Uterus (tissue), 4 donors: ENCODE results near the gene PDLIM5. TPM values are rescaled to one million over a fixed set of nuclear protein-coding genes. Genes with fewer than 3 reads are reported as not detected.

ENCODE experiments used
- DNase-seq, 2 donors: peaks; one replicate each; pipeline ENCODE4 v3.0.0-alpha.2; 2019 to 2020
- H3K27ac ChIP-seq, 2 donors: fragments of 200-600 bp; sonication (generic); 1 replicate in 1 of 2; 2 replicates in 1 of 2; pipeline ENCODE4 v1.5.1; 2016 to 2018
- H3K27me3 ChIP-seq, 2 donors: fragments of 200-600 bp; sonication (generic); one replicate each; pipeline ENCODE4 v1.5.1; 2018 to 2019; ENCODE audit warnings: control low read depth in 1 of 2
- H3K36me3 ChIP-seq, 2 donors: fragments of 200-600 bp; sonication (generic); one replicate each; pipeline ENCODE4 v1.5.1; 2019; ENCODE audit warnings: control low read depth in 1 of 2
- H3K4me1 ChIP-seq, 2 donors: fragments of 200-600 bp; sonication (generic); one replicate each; pipeline ENCODE4 v1.5.1; 2018 to 2019; ENCODE audit warnings: control low read depth in 1 of 2
- H3K4me3 ChIP-seq, 2 donors: fragments of 200-600 bp; sonication (generic); 1 replicate in 1 of 2; 2 replicates in 1 of 2; pipeline ENCODE4 v1.5.1; 2018 to 2019; ENCODE audit warnings: mild to moderate bottlenecking in 1 of 2
- H3K9me3 ChIP-seq, 2 donors: fragments of 200-600 bp; sonication (generic); one replicate each; pipeline ENCODE4 v1.5.1; 2019; ENCODE audit warnings: control low read depth in 1 of 2
- POLR2A ChIP-seq, 2 donors: fragments of 450-650 bp; IDR thresholded peaks; one replicate each; pipeline ENCODE4 v1.6.1; 2016; ENCODE audit warnings: antibody characterized with exemption in 2 of 2, mild to moderate bottlenecking in 1 of 2, moderate library complexity in 1 of 2
- intact Hi-C: fragments of 100-400 bp; cut with DNase I; formaldehyde crosslinking; loops from one replicate; pipeline ENCODE4 v1.15.1; 2023; ENCODE audit warnings: low total_unique reads
- total RNA-seq, 4 donors: library from RNA; depleted of rRNA in 3 of 4; stranded (reverse); fragments of >200 nt in 3 of 4; gene quantifications; one replicate each; pipeline versions ENCODE4 v1.1.0 to v1.2.4, GENCODE V29; 2014 to 2023
- TF ChIP-seq, protein P1 (sequence below), 4 experiments: fragments of 200-600 bp in 2 of 4; fragments of 450-650 bp in 2 of 4; sonication (generic) in 2 of 4; IDR thresholded peaks; one replicate each; pipeline ENCODE4 v1.5.1; 2016 to 2019; ENCODE audit warnings: antibody characterized with exemption in 4 of 4, mild to moderate bottlenecking in 2 of 4, moderate library complexity in 1 of 4
- donor health status: DM: yes; HTN: yes; CAD: no.

PDLIM5 gene
- total RNA-seq, 4 donors from 2014 or later = 90.8 to 571 (median 351) TPM

DNA sequence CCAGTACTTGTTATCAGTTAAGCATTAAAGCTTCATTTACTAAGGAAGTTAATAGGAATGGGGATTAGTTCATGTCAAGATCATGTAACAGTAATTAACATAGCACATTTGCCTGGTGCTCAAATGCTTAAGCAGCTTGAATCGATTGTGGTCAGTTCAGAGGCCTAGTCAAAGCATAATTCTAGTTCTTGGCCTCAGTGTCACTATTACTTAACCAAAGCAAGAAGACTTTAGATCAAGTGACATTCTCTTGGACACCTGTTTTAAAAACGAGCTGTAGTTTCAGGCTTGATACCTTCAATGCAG lies 190.8 kb downstream of the PDLIM5 start:
- no peaks in the 10 kb centered on the region for H3K4me1 ChIP-seq
- H3K27me3 ChIP-seq = no peaks in the 10 kb centered on the region
- TF ChIP-seq, protein P1, sequence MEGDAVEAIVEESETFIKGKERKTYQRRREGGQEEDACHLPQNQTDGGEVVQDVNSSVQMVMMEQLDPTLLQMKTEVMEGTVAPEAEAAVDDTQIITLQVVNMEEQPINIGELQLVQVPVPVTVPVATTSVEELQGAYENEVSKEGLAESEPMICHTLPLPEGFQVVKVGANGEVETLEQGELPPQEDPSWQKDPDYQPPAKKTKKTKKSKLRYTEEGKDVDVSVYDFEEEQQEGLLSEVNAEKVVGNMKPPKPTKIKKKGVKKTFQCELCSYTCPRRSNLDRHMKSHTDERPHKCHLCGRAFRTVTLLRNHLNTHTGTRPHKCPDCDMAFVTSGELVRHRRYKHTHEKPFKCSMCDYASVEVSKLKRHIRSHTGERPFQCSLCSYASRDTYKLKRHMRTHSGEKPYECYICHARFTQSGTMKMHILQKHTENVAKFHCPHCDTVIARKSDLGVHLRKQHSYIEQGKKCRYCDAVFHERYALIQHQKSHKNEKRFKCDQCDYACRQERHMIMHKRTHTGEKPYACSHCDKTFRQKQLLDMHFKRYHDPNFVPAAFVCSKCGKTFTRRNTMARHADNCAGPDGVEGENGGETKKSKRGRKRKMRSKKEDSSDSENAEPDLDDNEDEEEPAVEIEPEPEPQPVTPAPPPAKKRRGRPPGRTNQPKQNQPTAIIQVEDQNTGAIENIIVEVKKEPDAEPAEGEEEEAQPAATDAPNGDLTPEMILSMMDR (IDR thresholded peaks at IDR 0.05) = no peak
- no peak for TF ChIP-seq POLR2A (IDR thresholded peaks at IDR 0.05)
- DNase-seq = no peak
- H3K27ac ChIP-seq = no peak overlapping the region
- H3K9me3 ChIP-seq = no peaks in the 10 kb centered on the region
- intact Hi-C loops = no loop called here
- no peak overlapping the region for H3K4me3 ChIP-seq
- H3K36me3 ChIP-seq = no peaks in the 10 kb centered on the region

DNA sequence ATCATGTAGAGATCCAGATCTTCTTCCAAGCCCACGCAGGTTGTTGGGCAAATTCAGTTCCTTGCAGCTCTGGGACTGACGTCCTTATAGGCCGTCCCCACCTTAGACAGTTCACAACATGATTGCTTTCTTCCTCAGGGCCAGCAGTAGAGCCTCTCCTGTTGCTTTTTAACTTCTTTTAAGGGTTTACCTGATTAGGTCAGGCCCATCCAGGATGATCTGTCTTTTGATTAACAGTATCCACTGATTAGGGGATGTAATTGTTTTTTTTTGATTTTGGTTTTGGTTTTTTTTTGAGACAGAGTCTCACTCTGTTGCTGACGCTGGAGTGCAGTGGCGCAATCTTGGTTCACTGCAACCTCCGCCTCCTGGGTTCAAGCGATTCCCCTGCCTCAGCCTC lies 197.0 kb downstream of the PDLIM5 start:
- H3K9me3 ChIP-seq = no peaks in the 10 kb centered on the region
- no peak for DNase-seq
- no peak for TF ChIP-seq POLR2A (IDR thresholded peaks at IDR 0.05)
- TF ChIP-seq, protein P1 (IDR thresholded peaks at IDR 0.05) = no peak
- intact Hi-C loops = no loop called here
- no peak overlapping the region for H3K4me3 ChIP-seq
- no peaks in the 10 kb centered on the region for H3K27me3 ChIP-seq
- no peaks in the 10 kb centered on the region for H3K36me3 ChIP-seq
- no peak overlapping the region for H3K27ac ChIP-seq
- no peaks in the 10 kb centered on the region for H3K4me1 ChIP-seq

DNA sequence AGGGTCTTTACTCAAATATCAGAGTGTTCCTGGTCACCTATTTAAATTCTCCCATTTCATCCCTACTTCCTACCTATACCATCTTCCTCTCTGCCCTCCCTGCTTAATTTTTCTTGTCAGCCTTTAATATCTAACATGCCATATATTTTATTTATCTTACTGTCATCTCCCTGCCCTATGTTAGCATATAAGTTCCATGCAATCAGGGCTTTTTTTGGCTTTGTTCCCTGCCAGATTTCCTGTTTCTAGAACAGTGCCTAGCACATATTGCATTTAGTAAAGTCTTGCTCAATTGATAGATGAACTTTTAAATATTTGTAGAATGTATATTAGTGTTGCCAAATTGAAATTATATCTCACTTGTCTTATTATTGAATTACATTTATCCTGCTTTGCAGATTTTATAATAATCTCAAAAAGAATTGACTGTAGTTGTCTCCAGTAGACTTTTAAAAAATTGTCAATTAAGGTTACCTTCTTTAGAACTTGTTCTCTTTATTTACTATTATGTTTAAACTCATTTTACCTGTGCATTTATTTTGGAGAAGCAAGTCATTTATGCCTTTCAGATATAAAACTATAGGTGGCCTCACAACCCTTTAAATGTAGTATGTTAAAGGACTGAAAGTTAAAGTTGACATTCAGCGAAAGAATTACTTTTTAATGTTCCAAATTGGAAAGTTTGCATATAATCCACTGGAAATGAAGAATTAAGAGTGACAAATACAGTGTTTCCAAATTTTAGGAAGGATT lies 197.8 kb downstream of the PDLIM5 start:
- intact Hi-C loops = no loop called here
- Histone ChIP-seq H3K27me3 (no peaks in the 10 kb centered on the region), H3K9me3 (no peaks in the 10 kb centered on the region), H3K4me3 (no peak overlapping the region), H3K27ac (peak overlapping the region in 1 of 2 donors; percentile 0), H3K36me3 (no peaks in the 10 kb centered on the region), H3K4me1 (no peaks in the 10 kb centered on the region)
- no peak for DNase-seq
- TF ChIP-seq POLR2A (IDR thresholded peaks at IDR 0.05) = no peak
- TF ChIP-seq, protein P1 (IDR thresholded peaks at IDR 0.05) = no peak

DNA sequence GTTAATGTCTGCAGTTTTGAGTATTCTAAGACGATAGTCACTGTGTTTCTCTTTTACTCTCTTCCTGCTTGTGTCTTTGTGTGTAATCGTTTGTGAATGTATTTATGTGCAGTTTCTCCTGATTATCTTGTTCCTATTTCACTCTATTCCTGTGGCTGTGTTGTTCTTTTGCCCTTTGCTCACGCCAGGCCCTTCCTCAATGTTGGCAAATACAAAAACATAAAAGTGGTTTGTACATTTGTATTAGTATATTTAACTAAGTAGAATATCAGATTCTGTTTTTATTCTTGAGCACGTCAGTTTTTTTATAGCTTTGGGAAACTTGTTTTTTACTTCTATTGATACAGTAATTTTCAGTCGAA lies 198.4 kb downstream of the PDLIM5 start:
- Histone ChIP-seq H3K4me3 (no peak overlapping the region), H3K36me3 (no peaks in the 10 kb centered on the region), H3K4me1 (no peaks in the 10 kb centered on the region), H3K27ac (peak overlapping the region; percentile 0 to 33), H3K9me3 (no peaks in the 10 kb centered on the region), H3K27me3 (no peaks in the 10 kb centered on the region)
- intact Hi-C loops = no loop called here
- TF ChIP-seq POLR2A (IDR thresholded peaks at IDR 0.05) = no peak
- TF ChIP-seq, protein P1 (IDR thresholded peaks at IDR 0.05) = no peak
- no peak for DNase-seq

DNA sequence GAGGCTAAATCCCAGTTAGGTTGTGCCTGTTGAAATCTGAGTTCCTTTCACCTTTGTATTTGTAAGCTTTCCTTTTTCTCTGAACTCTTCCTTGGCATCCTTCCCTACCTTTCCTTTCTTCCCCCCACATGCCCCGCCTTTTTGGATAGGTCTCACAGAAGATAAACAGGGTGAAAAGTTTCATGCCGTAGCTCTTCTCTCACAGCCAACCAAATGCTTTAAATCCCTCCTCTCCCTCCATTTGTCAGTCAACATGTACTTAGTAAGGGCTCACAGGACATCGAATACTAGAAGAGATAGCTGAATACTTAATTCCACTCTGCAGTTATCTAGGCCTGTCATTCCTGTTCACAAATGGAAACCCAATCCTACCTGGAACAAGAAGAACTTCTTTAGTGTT lies 198.9 kb downstream of the PDLIM5 start:
- no peak overlapping the region for H3K4me3 ChIP-seq
- TF ChIP-seq, protein P1 (IDR thresholded peaks at IDR 0.05) = no peak
- TF ChIP-seq POLR2A (IDR thresholded peaks at IDR 0.05) = no peak
- intact Hi-C loops = no loop called here
- DNase-seq = no peak
- no peaks in the 10 kb centered on the region for H3K27me3 ChIP-seq
- H3K27ac ChIP-seq = peak overlapping the region; percentile 0 to 33
- no peaks in the 10 kb centered on the region for H3K36me3 ChIP-seq
- H3K4me1 ChIP-seq = no peaks in the 10 kb centered on the region
- no peaks in the 10 kb centered on the region for H3K9me3 ChIP-seq
